Mesenteric fat pad (tissue), 1 donor: ENCODE measurements around the gene ZBTB39. TPM values are rescaled to one million over a fixed set of nuclear protein-coding genes. Genes with fewer than 3 reads are reported as not detected.
"Not testable (repeated sequence)": the region's sequence is repeated elsewhere in the genome, so short reads cannot be mapped to it uniquely, and the experiment has no call there.

Experiments
- DNase-seq: peaks from one replicate; pipeline ENCODE4 v3.0.0-alpha.2; 2020; ENCODE audit warnings: low spot score
- total RNA-seq: library from RNA; stranded (reverse); fragmentation: NEBNext Ultra II Directional; extraction: Animal tissue kit (Norgen Biotek cat#: 25700); gene quantifications from one replicate; pipeline ENCODE4 v1.2.1, GENCODE V29; 2021
- donor health status: DM: yes; HTN: yes; CAD: no.

ZBTB39 gene
- total RNA-seq, 1 donor from 2014 or later: 3.6 TPM

DNA sequence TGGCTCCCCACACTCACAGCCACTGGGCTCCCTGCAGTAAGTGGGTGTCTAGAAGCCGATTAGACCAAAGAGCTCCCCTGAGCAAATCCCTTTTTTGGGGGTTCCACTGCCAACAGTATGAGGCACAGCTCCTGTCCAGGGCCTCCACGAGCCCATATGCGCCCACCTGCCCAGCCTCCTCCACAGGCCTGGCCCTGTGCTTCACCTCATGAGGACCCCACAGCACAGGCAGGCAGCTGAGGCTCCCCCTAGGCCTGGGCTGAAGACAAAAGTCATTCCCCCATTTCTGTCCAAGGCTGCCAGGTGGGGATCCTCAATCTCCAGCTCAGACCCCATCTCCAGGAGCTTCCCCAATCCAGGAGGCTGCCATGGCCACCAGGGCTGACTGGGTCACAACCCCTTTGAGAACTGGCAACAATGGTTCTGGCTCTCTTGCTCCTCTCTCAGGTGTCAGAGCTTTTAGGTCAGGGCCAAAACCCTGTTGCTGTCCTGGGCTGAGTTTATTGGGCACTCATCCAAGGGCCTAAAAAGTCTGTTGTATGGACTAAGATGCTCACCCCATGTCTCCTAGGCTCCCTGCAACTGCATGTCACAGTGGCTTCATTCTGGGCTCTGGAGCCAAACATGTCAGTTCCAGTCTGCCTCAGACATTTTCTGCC is 23.6 kb downstream of the ZBTB39 start:
- DNase-seq: not testable (repeated sequence)

GRCh38 chr12:56980941-56981530 is 25.3 kb downstream of the ZBTB39 start:
- DNase-seq: no peak

DNA sequence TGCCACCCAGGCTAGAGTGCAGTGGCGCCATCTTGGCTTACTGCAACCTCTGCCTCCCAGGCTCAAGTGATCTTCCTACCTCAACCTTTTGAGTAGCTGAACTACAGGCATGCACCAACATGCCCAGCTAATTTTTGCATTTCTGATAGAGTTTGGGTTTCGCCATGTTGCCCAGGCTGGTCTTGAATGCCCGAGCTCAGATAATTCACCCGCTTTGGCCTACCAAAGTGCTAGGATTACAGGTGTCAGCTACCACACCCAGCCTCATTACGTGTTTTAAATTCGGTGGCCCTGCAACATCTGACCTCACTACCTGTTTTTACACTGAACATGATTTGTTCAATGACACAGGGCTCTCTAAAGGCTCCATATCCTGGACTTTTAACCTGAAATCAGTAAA is 26.1 kb downstream of the ZBTB39 start:
- DNase-seq: no peak

GRCh38 chr12:56979628-56980027 is 26.7 kb downstream of the ZBTB39 start:
- no peak for DNase-seq

DNA sequence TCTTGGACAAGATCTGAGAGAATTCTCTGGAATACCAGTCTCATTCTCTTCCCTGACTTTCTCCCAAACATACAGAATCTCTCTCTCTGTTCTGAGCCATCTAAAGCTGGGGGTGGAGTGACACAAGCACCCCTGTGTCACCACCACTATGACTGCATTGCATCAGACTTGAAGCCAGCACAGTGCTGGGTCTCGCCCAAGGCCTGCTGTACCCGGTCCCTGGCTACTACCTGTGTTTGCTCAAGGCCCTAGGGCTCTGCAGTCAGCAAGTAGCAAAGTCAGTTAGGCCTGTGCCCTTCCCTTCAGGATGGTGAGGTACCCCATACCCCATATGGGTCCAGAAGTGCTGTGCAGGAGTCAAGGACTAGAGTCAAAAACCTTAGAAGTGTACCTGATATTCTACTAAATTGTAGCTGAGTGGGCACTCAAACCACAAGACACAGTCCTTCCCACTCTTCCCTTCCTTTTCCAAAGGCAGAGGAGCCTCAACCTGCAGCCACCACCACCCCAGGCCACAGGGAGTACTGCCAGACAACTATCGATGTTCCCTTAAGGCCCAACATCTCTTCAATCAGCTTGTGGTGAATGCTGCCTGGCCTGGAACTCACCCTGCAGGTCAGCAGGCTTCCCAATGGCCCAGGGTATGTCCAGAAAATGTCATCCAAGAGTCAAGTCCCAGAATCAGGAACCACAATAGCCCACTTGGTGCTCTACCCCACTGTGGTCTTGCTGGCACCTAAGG is 27.8 kb downstream of the ZBTB39 start:
- no peak for DNase-seq

GRCh38 chr12:56977361-56977760 is 29.0 kb downstream of the ZBTB39 start:
- not testable (repeated sequence) for DNase-seq

DNA sequence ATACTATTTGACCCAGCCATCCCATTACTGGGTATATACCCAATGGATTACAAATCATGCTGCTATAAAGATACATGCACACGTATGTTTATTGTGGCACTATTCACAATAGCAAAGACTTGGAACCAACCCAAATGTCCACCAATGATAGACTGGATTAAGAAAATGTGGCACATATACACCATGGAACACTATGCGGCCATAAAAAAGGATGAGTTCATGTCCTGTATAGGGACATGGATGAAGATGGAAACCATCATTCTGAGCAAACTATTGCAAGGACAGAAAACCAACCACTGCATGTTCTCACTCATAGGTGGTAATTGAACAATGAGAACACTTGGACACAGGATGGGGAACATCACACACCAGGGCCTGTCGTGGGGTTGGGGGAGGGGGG is 32.1 kb downstream of the ZBTB39 start:
- not testable (repeated sequence) for DNase-seq

GRCh38 chr12:56968910-56969309 is 37.4 kb downstream of the ZBTB39 start:
- DNase-seq: not testable (repeated sequence)

DNA sequence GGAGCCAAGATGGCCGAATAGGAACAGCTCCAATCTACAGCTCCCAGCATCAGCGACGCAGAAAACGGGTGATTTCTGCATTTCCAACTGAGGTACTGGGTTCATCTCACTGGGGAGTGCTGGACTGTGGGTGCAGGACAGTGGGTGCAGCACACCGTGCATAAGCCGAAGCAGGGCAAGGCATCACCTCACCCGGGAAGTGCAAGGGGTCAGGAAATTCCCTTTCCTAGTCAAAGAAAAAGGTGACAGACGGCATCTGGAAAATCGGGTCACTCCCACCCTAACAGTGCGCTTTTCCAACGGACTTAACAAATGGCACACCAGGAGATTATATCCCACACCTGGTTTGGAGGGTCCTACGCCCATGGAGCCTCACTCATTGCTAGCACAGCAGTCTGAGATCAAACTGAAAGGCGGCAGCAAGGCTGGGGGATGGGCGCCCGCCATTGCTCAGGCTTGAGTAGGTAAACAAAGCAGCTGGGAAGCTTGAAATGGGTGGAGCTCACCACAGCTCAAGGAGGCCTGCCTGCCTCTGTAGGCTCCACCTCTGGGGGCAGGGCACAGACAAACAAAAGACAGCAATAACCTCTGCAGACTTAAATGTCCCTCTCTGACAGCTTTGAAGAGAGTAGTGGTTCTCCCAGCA is 40.2 kb downstream of the ZBTB39 start:
- DNase-seq: not testable (repeated sequence)

GRCh38 chr12:56965124-56965523 is 41.2 kb downstream of the ZBTB39 start:
- not testable (repeated sequence) for DNase-seq

DNA sequence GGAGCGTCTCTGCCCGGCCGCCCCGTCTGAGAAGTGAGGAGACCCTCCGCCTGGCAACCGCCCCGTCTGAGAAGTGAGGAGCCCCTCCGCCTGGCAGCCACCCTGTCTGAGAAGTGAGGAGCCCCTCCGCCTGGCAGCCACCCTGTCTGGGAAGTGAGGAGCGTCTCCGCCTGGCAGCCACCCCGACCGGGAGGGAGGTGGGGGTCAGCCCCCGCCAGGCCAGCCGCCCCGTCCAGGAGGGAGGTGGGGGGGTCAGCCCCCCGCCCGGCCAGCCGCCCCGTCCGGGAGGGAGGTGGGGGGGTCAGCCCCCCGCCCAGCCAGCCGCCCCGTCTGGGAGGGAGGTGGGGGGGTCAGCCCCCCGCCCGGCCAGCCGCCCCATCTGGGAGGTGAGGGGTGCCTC is 42.8 kb downstream of the ZBTB39 start:
- DNase-seq: not testable (repeated sequence)

GRCh38 chr12:56962247-56962646 is 44.1 kb downstream of the ZBTB39 start:
- DNase-seq: not testable (repeated sequence)

- DNase-seq: no peak
These were observed 47.9 kb downstream of the ZBTB39 start for GRCh38 chr12:56958422-56958821.

- no peak for DNase-seq
These were observed 48.9 kb downstream of the ZBTB39 start, which contains the start of gene RDH16 for GRCh38 chr12:56957229-56958052. RDH16 (minus strand) TSS chr12:56957608; CDS start chr12:56957462, 146 bp downstream.

GRCh38 chr12:56955631-56956256 is 50.6 kb downstream of the ZBTB39 start:
- no peak for DNase-seq

GRCh38 chr12:56954958-56955355 is 51.4 kb downstream of the ZBTB39 start:
- no peak for DNase-seq

DNA sequence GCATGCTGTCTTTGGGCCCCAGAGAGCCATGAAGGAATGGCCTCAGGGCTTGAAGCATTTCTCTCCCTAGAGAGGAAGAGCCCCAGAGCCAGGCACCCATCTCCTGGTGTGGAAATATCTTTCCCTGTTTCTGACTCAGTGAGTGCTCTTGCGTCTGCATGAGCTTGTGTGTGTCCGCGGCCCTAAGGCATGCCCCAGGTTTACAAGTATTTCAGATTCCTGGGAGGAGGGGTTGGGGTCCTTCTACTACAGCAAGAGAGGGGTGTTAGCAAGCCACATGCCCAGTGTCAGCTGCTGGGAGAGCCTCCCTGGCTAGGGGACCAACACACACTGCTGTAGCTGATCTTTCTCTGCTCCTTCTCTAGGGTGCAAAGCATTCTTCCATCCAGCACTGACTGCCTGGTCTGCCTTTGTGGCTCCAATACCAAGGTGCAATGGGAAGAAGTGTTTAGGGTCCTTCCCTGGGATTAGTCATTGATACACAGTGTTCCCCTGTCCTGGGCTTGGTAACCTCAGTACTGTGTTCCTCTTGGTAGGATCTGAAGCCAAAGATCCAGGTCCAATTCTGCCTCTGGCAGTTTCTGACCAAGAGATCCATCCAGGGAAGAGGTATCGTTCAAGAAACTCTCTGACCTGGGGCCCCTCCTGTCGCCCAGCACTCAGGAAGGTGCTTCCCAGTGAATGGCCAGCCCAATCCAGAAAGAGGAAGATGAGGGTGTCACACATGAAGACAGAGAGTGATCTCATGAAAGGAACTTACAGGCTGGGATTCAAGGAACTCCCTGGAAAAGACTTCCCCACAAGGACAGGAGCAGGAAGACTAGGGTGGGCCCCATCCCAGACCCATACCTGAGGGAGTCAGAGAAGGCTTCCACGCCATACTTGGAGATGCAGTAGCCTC is 52.0 kb downstream of the ZBTB39 start:
- no peak for DNase-seq

DNA sequence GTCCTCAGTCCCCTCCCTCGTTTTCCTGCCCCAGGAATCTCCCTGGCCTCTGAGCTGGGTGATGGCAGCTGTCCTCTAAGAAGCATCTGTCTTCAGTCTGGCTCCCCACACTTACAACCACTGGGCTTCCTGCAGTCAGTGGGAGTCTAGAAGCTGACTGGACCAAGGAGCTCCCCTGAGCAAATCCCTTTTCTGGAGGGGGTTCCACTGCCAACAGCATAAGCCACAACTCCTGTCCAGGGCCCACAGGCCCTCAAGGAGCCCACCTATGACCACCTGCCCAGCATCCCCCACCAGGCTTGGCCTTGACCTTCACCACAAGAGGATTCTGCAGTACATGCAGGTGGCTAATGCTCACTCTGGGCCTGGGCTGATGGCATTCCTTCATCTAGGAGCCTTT is 53.0 kb downstream of the ZBTB39 start:
- no peak for DNase-seq

DNA sequence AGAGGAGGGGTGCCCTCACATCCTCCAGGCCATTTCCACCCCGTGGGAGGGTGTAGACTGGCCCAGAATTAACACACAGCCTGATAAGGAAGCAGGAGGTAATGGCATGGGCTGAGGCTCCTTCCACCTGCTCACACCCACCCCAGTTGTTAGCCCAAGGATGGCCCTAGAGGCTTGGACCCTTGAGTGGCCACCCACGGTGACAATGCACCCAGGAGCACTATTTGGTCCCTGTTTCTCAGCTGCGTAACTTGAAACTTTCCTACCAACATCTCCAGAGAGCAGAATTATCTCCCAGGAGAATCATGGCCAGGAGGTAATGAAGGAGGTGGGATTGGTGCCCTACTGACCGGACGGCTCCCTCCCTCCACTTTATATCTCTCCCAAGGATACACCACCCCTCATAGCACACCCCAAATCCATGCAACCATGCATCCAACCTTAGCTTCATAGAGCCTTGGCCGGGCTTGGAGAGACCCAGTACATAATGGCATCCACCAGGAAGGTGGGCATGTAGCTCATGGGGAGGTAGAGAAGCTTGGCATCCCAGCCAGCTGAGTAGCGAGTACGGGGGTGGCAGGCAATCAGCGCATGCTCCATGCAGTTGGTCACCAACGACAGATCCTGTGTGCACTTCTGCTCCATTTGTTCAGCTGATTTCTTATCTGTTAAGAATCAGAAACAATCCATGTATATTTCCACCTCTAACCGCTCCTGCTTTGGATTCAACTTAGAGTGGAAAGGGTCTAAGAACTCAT is 54.6 kb downstream of the ZBTB39 start:
- no peak for DNase-seq
